RWPE2 (cell line): ENCODE results near the gene HJV.

Experiments
- ATAC-seq: fragments of 200-7000 bp; cut with Tn5 transposase; 3 replicates; pipeline ENCODE4 v1.9.1; 2021; ENCODE audit warnings: low read depth
- DNase-seq: peaks from one replicate; pipeline ENCODE4 v3.0.0-alpha.2; 2020; ENCODE audit warnings: low spot score
- H3K27ac ChIP-seq: fragments of 450-650 bp; 2 replicates; pipeline ENCODE4 v1.5.1; 2017; ENCODE audit warnings: mild to moderate bottlenecking; ENCODE audit not compliant: poor library complexity, severe bottlenecking
- H3K27me3 ChIP-seq: fragments of 250-450 bp; sonication (Bioruptor Pico); 2 replicates; pipeline ENCODE4 v1.5.1; 2021; ENCODE audit warnings: mild to moderate bottlenecking, moderate library complexity; ENCODE audit not compliant: insufficient read depth, poor library complexity, severe bottlenecking
- H3K36me3 ChIP-seq: fragments of 250-450 bp; sonication (Bioruptor Pico); 2 replicates; pipeline ENCODE4 v1.5.1; 2020; ENCODE audit warnings: low read depth, mild to moderate bottlenecking, moderate library complexity
- H3K4me1 ChIP-seq: fragments of 250-450 bp; sonication (Bioruptor Pico); 2 replicates; pipeline ENCODE4 v1.5.1; 2021; ENCODE audit warnings: mild to moderate bottlenecking, moderate library complexity; ENCODE audit not compliant: insufficient read depth, poor library complexity, severe bottlenecking
- H3K4me3 ChIP-seq: fragments of 250-450 bp; sonication (Bioruptor Pico); 2 replicates; pipeline ENCODE4 v1.5.1; 2021; ENCODE audit warnings: mild to moderate bottlenecking, moderate library complexity; ENCODE audit not compliant: severe bottlenecking
- H3K9me3 ChIP-seq: fragments of 250-450 bp; sonication (Bioruptor Pico); 2 replicates; pipeline ENCODE4 v1.5.1; 2021; ENCODE audit warnings: mild to moderate bottlenecking, moderate library complexity; ENCODE audit not compliant: severe bottlenecking
- TF ChIP-seq, protein P1 (sequence below): fragments of 450-650 bp; IDR thresholded peaks from one replicate; pipeline ENCODE4 v1.5.1; 2017; ENCODE audit warnings: mild to moderate bottlenecking, moderate library complexity; ENCODE audit not compliant: poor library complexity, severe bottlenecking

Gene HJV

DNA sequence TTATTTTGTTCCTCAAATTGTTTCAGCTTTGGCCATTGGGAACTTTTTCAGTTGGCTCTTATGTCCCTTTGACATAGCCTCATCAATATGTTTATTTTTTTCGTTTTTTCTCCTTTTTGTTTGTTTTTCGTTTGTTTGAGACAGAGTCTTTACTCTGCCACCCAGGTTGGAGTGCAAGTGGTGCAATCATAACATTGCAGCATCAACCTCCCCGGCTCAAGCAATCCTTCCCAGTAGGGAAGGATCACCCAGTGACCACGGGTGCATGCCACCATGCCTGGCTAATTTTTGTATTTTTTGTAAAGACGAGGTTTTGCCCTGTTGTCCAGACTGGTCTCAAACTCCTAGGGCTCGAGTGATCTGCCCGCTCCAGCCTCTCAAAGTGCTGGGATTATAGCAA, 49.0 kb downstream of the HJV start:
- Histone ChIP-seq H3K4me1 (peaks cover under 1% of the 10 kb centered on the region), H3K27me3 (no peaks in the 10 kb centered on the region), H3K27ac (no peak overlapping the region), H3K9me3 (no peaks in the 10 kb centered on the region), H3K36me3 (0 out of 2 replicates have a peak, but pooled peaks cover 3% of the 10 kb centered on the region), H3K4me3 (no peak overlapping the region)
- TF ChIP-seq, protein P1, sequence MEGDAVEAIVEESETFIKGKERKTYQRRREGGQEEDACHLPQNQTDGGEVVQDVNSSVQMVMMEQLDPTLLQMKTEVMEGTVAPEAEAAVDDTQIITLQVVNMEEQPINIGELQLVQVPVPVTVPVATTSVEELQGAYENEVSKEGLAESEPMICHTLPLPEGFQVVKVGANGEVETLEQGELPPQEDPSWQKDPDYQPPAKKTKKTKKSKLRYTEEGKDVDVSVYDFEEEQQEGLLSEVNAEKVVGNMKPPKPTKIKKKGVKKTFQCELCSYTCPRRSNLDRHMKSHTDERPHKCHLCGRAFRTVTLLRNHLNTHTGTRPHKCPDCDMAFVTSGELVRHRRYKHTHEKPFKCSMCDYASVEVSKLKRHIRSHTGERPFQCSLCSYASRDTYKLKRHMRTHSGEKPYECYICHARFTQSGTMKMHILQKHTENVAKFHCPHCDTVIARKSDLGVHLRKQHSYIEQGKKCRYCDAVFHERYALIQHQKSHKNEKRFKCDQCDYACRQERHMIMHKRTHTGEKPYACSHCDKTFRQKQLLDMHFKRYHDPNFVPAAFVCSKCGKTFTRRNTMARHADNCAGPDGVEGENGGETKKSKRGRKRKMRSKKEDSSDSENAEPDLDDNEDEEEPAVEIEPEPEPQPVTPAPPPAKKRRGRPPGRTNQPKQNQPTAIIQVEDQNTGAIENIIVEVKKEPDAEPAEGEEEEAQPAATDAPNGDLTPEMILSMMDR, result no peak
- ATAC-seq (no peak), DNase-seq (no peak)
